C4-2B (cell line): Measurements from ENCODE around the gene ECE1.
"Not testable (repeated sequence)": the region's sequence is repeated elsewhere in the genome, so short reads cannot be mapped to it uniquely, and the experiment has no call there.

Source experiments
- CTCF ChIP-seq: fragments of 450-650 bp; conservative IDR thresholded peaks from 2 replicates; pipeline ENCODE4 v1.5.1; 2017; ENCODE audit warnings: mild to moderate bottlenecking
- ZFX ChIP-seq: fragments of 450-650 bp; IDR thresholded peaks from 2 replicates; pipeline ENCODE4 v1.6.1; 2017

GRCh38 chr1:21178271-21178670, 112.0 kb downstream of the ECE1 start:
- TF ChIP-seq CTCF, ZFX: not testable (repeated sequence)
